NCI-H187 treated with DMSO at 0.1 percent for 48 hours (cell line): Measurements from ENCODE around the gene NOC2L.

Experiments used
- DNase-seq: peaks from one replicate; lab custom pipeline; 2025; lab: John Stamatoyannopoulos, UW

Gene NOC2L

GRCh38 chr1:929712-930632 is 29.1 kb downstream of the NOC2L start:
- DNase-seq = no peak

GRCh38 chr1:928825-929661 is 30.0 kb downstream of the NOC2L start:
- DNase-seq = no peak

GRCh38 chr1:927748-928147 is 31.3 kb downstream of the NOC2L start:
- DNase-seq = no peak

- DNase-seq = no peak
These were observed 31.8 kb downstream of the NOC2L start for GRCh38 chr1:927234-927633.

GRCh38 chr1:925561-926421 is 33.3 kb downstream of the NOC2L start:
- no peak for DNase-seq

GRCh38 chr1:924656-925560 is 34.1 kb downstream of the NOC2L start:
- DNase-seq = no peak

- no peak for DNase-seq
These were observed 34.9 kb downstream of the NOC2L start for GRCh38 chr1:923991-924655.

GRCh38 chr1:923131-923990 is 35.7 kb downstream of the NOC2L start, which contains the start of gene SAMD11:
SAMD11 (plus strand) TSS chr1:923923; CDS start chr1:924432, 509 bp downstream.
- DNase-seq = no peak

GRCh38 chr1:921011-921837 is 37.8 kb downstream of the NOC2L start:
- peak; percentile 40 for DNase-seq

GRCh38 chr1:920521-920920 is 38.5 kb downstream of the NOC2L start:
- no peak for DNase-seq

GRCh38 chr1:920010-920409 is 39.0 kb downstream of the NOC2L start:
- DNase-seq = no peak

- DNase-seq = no peak
These were observed 39.7 kb downstream of the NOC2L start for GRCh38 chr1:919271-919872.

- DNase-seq = no peak
These were observed 40.2 kb downstream of the NOC2L start for GRCh38 chr1:918843-919242.

GRCh38 chr1:918353-918752 is 40.7 kb downstream of the NOC2L start:
- DNase-seq = no peak

- no peak for DNase-seq
These were observed 41.5 kb downstream of the NOC2L start for GRCh38 chr1:917466-918091.

GRCh38 chr1:917076-917459 is 42.0 kb downstream of the NOC2L start:
- no peak for DNase-seq
